PFSK-1 (cell line): Measurements from ENCODE around the gene PSAP.

Experiments used
- POLR2AphosphoS5 ChIP-seq: IDR thresholded peaks from 2 replicates; pipeline ENCODE4 v1.6.1; 2012; ENCODE audit warnings: low read depth, mild to moderate bottlenecking, control low read depth, low read length, moderate library complexity
- SIN3A ChIP-seq: IDR thresholded peaks from 2 replicates; pipeline ENCODE4 v1.6.1; 2012; ENCODE audit warnings: mild to moderate bottlenecking, low read length, moderate library complexity, borderline replicate concordance; ENCODE audit not compliant: insufficient read depth
- TAF1 ChIP-seq: IDR thresholded peaks from 2 replicates; pipeline ENCODE4 v1.6.1; 2012; ENCODE audit warnings: low read length, control low read depth, borderline replicate concordance; ENCODE audit not compliant: insufficient read depth
- TF ChIP-seq, protein P1 (sequence below), 2 experiments: IDR thresholded peaks; 2 replicates each; pipeline versions ENCODE4 v1.6.1 to v1.8.0; 2011 to 2012; ENCODE audit warnings: low read depth in 2 of 2, low read length in 2 of 2, control low read depth in 1 of 2, inconsistent platforms in 1 of 2, mild to moderate bottlenecking in 1 of 2, moderate library complexity in 1 of 2; ENCODE audit not compliant: insufficient read depth in 1 of 2

DNA sequence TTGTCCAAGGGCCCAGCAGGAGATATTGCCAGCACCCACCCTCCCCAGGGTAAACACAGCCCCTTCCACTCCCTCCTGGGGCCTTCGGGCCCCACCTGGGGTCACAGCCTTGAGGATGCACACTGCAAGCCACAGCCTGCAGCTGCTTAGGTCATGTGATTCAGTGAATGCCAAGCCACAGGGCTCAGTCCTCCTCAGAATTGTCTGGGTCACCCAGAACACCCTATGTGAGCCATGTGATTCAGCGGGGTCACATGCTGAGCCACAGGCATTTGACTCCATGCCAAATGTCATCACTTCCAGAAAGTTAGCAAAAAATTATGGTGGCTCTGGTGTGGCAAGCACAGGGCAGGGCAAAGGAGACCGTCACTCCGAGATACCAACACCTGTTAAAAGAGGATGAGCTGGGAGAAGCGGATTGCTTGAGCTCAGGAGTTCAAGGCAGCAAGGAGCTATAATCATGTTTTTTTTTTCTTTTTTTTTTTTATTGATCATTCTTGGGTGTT is 17.2 kb upstream of the PSAP start:
- TF ChIP-seq POLR2AphosphoS5 (no peak), SIN3A (no peak), TAF1 (no peak)
- TF ChIP-seq, protein P1, sequence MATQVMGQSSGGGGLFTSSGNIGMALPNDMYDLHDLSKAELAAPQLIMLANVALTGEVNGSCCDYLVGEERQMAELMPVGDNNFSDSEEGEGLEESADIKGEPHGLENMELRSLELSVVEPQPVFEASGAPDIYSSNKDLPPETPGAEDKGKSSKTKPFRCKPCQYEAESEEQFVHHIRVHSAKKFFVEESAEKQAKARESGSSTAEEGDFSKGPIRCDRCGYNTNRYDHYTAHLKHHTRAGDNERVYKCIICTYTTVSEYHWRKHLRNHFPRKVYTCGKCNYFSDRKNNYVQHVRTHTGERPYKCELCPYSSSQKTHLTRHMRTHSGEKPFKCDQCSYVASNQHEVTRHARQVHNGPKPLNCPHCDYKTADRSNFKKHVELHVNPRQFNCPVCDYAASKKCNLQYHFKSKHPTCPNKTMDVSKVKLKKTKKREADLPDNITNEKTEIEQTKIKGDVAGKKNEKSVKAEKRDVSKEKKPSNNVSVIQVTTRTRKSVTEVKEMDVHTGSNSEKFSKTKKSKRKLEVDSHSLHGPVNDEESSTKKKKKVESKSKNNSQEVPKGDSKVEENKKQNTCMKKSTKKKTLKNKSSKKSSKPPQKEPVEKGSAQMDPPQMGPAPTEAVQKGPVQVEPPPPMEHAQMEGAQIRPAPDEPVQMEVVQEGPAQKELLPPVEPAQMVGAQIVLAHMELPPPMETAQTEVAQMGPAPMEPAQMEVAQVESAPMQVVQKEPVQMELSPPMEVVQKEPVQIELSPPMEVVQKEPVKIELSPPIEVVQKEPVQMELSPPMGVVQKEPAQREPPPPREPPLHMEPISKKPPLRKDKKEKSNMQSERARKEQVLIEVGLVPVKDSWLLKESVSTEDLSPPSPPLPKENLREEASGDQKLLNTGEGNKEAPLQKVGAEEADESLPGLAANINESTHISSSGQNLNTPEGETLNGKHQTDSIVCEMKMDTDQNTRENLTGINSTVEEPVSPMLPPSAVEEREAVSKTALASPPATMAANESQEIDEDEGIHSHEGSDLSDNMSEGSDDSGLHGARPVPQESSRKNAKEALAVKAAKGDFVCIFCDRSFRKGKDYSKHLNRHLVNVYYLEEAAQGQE (IDR thresholded peaks at IDR 0.05; ENCODE audit: insufficient read depth in 1 of 2, low read depth in 2 of 2, low read length in 2 of 2): no peak
